ENCODE results near the gene PROSER1.
A peak's percentile ranks its signal among the peaks of the same experiment; 100 is the strongest.

- TF ChIP-seq CTCF (conservative IDR thresholded peaks at IDR 0.05; ENCODE audit: low read depth, low read length) (peak; percentile 81), EZH2 (IDR thresholded peaks at IDR 0.05; ENCODE audit: borderline replicate concordance, low read depth, low read length, poor library complexity, severe bottlenecking) (no peak)
These were observed 21.1 kb downstream of the PROSER1 start for GRCh38 chr13:39016787-39017186.

Measured in A673 (cell line).